Smooth muscle cell (in vitro differentiated cells): Measurements from ENCODE around the gene KLK14. TPM values are rescaled to one million over a fixed set of nuclear protein-coding genes. Genes with fewer than 3 reads are reported as not detected.

ENCODE experiments used
- DNase-seq: peaks from one replicate; lab custom pipeline; 2025; ENCODE audit not compliant: unreplicated experiment; lab: John Stamatoyannopoulos, UW
- H2AFZ ChIP-seq: fragments of 200-600 bp; sonication (generic); 2 replicates; pipeline ENCODE4 v1.6.0; 2016; ENCODE audit warnings: antibody characterized with exemption, low read depth, mild to moderate bottlenecking
- H3F3A ChIP-seq: fragments of 200-600 bp; sonication (generic); 2 replicates; pipeline ENCODE4 v1.6.0; 2017; ENCODE audit warnings: antibody characterized with exemption, low read depth
- H3K27ac ChIP-seq: fragments of 200-600 bp; sonication (generic); 2 replicates; pipeline ENCODE4 v1.5.1; 2016; ENCODE audit warnings: low read depth, mild to moderate bottlenecking
- H3K27me3 ChIP-seq: fragments of 200-600 bp; sonication (generic); 2 replicates; pipeline ENCODE4 v1.6.1; 2016; ENCODE audit warnings: low read depth, mild to moderate bottlenecking
- H3K36me3 ChIP-seq: fragments of 200-600 bp; sonication (generic); 2 replicates; pipeline ENCODE4 v1.5.1; 2016; ENCODE audit warnings: low read depth
- H3K4me1 ChIP-seq: fragments of 200-600 bp; sonication (generic); 2 replicates; pipeline ENCODE4 v1.5.1; 2016; ENCODE audit warnings: low read depth
- H3K4me2 ChIP-seq: fragments of 200-600 bp; sonication (generic); 2 replicates; pipeline ENCODE4 v1.6.0; 2016; ENCODE audit warnings: mild to moderate bottlenecking
- H3K4me3 ChIP-seq: fragments of 200-600 bp; sonication (generic); 2 replicates; pipeline ENCODE4 v1.5.1; 2016; ENCODE audit warnings: mild to moderate bottlenecking
- H3K79me2 ChIP-seq: fragments of 200-600 bp; sonication (generic); 2 replicates; pipeline ENCODE4 v1.6.0; 2016; ENCODE audit warnings: low read depth, mild to moderate bottlenecking
- H3K9ac ChIP-seq: fragments of 200-600 bp; sonication (generic); 2 replicates; pipeline ENCODE4 v1.6.0; 2016; ENCODE audit warnings: low read depth
- H3K9me3 ChIP-seq: fragments of 200-600 bp; sonication (generic); replicated peaks from 2 replicates; pipeline ENCODE4 v1.5.1; 2016; ENCODE audit warnings: low read depth
- H4K20me1 ChIP-seq: fragments of 200-600 bp; sonication (generic); 2 replicates; pipeline ENCODE4 v1.6.0; 2016; ENCODE audit warnings: low read depth
- WGBS: methylation state at CpG from one replicate; pipeline ENCODE4 v1.1.7; 2016; ENCODE audit warnings: low lambda C conversion rate; 5-methylcytosine and 5-hydroxymethylcytosine counted together
- polyA plus RNA-seq: library from polyadenylated mRNA; unstranded; fragments of >200 nt; fragmentation: Nextera tagmentation; extraction: Ambion mirVana; gene quantifications from 2 replicates; pipeline ENCODE4 v1.2.1, GENCODE V29; 2016
- total RNA-seq: library from RNA; depleted of rRNA; stranded (reverse); fragments of >200 nt; gene quantifications from 2 replicates; pipeline ENCODE4 v1.2.3, GENCODE V29; 2014
- TF ChIP-seq, protein P1 (sequence below): fragments of 200-600 bp; sonication (generic); IDR thresholded peaks from 2 replicates; pipeline ENCODE4 v1.5.1; 2017; ENCODE audit warnings: borderline replicate concordance, mild to moderate bottlenecking, antibody characterized with exemption; ENCODE audit not compliant: insufficient read depth, poor library complexity, severe bottlenecking

Gene KLK14
- total and polyA plus RNA-seq, 2 experiments from 2014 or later = 7.7 to 12.3 TPM

- 71% methylated on average over 7 of the region's 8 CpGs for WGBS
Measured at GRCh38 chr19:51090471-51090870, 7.8 kb upstream of the KLK14 start.

DNA sequence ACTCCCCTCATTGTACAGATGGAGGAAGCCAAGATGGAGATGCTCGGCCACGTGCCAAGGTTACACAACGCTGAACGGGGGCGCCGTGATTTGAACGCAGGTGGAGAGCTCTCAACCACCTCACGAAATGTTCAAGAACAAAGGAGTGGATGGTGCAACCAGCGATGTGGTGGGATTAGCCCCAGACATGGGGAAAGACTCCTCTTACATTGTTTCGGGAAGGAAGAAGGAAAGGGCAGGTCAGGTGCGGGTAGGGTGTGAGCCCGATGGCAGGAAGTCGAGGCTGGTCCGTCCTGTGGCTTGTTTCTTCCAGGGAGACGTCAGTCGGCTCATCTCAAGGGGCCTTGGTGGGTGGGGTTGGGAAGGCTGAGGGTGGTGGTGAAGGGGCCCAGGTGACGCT, 7.1 kb upstream of the KLK14 start:
- Histone ChIP-seq H3K9me3 (no peaks in the 10 kb centered on the region), H3K27me3 (no peaks in the 10 kb centered on the region), H4K20me1 (peaks cover 8% of the 10 kb centered on the region), H3F3A (no peaks in the 10 kb centered on the region), H2AFZ (no peak overlapping the region), H3K4me1 (no peaks in the 10 kb centered on the region), H3K36me3 (no peaks in the 10 kb centered on the region), H3K27ac (no peak overlapping the region), H3K4me3 (no peak overlapping the region), H3K4me2 (no peak overlapping the region), H3K9ac (no peak overlapping the region), H3K79me2 (no peaks in the 10 kb centered on the region)
- WGBS = 96% methylated on average over 17 of the region's 17 CpGs
- TF ChIP-seq, protein P1, sequence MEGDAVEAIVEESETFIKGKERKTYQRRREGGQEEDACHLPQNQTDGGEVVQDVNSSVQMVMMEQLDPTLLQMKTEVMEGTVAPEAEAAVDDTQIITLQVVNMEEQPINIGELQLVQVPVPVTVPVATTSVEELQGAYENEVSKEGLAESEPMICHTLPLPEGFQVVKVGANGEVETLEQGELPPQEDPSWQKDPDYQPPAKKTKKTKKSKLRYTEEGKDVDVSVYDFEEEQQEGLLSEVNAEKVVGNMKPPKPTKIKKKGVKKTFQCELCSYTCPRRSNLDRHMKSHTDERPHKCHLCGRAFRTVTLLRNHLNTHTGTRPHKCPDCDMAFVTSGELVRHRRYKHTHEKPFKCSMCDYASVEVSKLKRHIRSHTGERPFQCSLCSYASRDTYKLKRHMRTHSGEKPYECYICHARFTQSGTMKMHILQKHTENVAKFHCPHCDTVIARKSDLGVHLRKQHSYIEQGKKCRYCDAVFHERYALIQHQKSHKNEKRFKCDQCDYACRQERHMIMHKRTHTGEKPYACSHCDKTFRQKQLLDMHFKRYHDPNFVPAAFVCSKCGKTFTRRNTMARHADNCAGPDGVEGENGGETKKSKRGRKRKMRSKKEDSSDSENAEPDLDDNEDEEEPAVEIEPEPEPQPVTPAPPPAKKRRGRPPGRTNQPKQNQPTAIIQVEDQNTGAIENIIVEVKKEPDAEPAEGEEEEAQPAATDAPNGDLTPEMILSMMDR = no peak
- DNase-seq = no peak

More at GRCh38 chr19:51090471-51090870, 7.8 kb upstream of the KLK14 start:
- H3K79me2 ChIP-seq = no peaks in the 10 kb centered on the region
- no peak overlapping the region for H3K9ac ChIP-seq
- no peak overlapping the region for H2AFZ ChIP-seq
- no peaks in the 10 kb centered on the region for H3F3A ChIP-seq
- TF ChIP-seq, protein P1 = no peak
- H3K4me1 ChIP-seq = no peaks in the 10 kb centered on the region
- DNase-seq = no peak
- no peak overlapping the region for H3K4me2 ChIP-seq
- no peak overlapping the region for H3K27ac ChIP-seq
- H3K27me3 ChIP-seq = no peaks in the 10 kb centered on the region
- no peaks in the 10 kb centered on the region for H3K9me3 ChIP-seq
- peaks cover 8% of the 10 kb centered on the region for H4K20me1 ChIP-seq
- H3K36me3 ChIP-seq = no peaks in the 10 kb centered on the region
- H3K4me3 ChIP-seq = no peak overlapping the region

DNA sequence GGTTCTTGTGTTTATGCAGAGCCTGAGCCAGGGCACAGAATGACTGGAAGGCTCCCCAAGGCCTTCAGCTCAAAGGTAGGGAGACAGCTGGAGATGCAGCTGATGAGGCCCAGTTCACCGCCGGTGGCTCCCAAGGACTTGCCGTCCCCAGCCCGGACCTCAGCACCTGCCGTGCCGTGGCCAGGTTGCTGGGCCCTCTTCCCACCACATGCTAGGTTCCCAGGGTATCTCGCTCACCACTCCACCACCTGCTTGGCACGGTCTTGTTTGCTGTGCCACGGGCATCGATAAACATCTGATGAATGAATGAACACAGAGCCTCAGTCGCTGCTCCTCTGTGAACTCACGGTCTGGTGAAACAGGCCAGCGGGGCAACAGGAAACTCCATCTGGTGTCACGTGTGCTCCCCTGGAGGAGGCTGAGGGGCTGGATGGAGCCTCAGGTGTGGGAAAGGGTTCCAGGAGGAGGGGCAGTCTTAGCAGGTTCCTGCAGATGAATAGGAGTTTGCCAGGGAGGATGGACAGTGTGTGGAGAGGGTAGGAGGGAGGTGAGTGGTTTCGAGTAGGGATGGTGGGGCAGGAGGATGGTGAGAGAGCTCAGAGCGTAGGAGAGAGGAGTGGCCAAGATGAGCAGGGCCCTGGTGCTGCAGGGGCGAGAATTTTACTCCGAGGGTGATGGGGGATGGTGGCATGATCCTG, 3.6 kb upstream of the KLK14 start:
- no peak for DNase-seq
- H3K27ac ChIP-seq = no peak overlapping the region
- no peaks in the 10 kb centered on the region for H3K9me3 ChIP-seq
- no peak overlapping the region for H2AFZ ChIP-seq
- H4K20me1 ChIP-seq = no peaks in the 10 kb centered on the region
- H3K79me2 ChIP-seq = no peaks in the 10 kb centered on the region
- no peak overlapping the region for H3K4me3 ChIP-seq
- H3K36me3 ChIP-seq = no peaks in the 10 kb centered on the region
- H3F3A ChIP-seq = no peaks in the 10 kb centered on the region
- WGBS = 83% methylated on average over 17 of the region's 18 CpGs
- H3K9ac ChIP-seq = no peak overlapping the region
- no peak overlapping the region for H3K4me2 ChIP-seq
- no peaks in the 10 kb centered on the region for H3K4me1 ChIP-seq
- H3K27me3 ChIP-seq = peaks cover 14% of the 10 kb centered on the region
- TF ChIP-seq, protein P1 = no peak

DNA sequence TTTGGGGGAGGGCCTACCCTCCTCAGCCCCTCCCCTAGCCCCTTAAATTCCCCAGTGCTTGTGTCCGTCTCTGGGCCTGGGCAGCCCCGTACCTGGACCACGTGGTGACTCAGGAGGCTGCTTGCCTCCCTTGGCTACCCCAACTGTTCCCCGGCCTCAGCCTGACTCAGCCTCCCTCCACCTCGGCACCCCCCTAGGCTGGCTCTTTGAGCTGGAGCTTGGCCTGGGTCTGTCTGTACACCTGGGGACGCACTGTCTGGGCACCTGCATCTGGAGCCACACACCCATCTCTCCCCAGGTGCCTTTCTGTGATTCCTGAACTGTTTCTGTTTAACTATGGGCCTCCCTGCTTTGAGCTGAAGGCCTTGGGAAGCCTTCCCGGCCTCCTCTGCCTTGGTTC, 1.8 kb upstream of the KLK14 start:
- DNase-seq = no peak
- H3K9ac ChIP-seq = no peak overlapping the region
- no peaks in the 10 kb centered on the region for H3K36me3 ChIP-seq
- H3K4me3 ChIP-seq = no peak overlapping the region
- TF ChIP-seq, protein P1 = no peak
- H3K79me2 ChIP-seq = no peaks in the 10 kb centered on the region
- H3K27me3 ChIP-seq = peaks cover 14% of the 10 kb centered on the region
- no peaks in the 10 kb centered on the region for H3F3A ChIP-seq
- no peaks in the 10 kb centered on the region for H4K20me1 ChIP-seq
- 90% methylated on average over 7 of the region's 7 CpGs for WGBS
- H2AFZ ChIP-seq = no peak overlapping the region
- no peaks in the 10 kb centered on the region for H3K4me1 ChIP-seq
- H3K4me2 ChIP-seq = no peak overlapping the region
- no peaks in the 10 kb centered on the region for H3K9me3 ChIP-seq
- H3K27ac ChIP-seq = no peak overlapping the region
